ENCODE measurements around the gene PIK3R6.
A peak's percentile ranks its signal among the peaks of the same experiment; 100 is the strongest.

The PIK3R6 gene

GRCh38 chr17:8894673-8895578, 27.5 kb upstream of the PIK3R6 start:
- no peak for DNase-seq (ENCODE audit: low read depth)

- no peak for DNase-seq (ENCODE audit: low read depth)
These were observed 26.8 kb upstream of the PIK3R6 start for GRCh38 chr17:8894202-8894671.

GRCh38 chr17:8893621-8894201, 26.2 kb upstream of the PIK3R6 start:
- no peak for DNase-seq (ENCODE audit: low read depth)

GRCh38 chr17:8893059-8893458, 25.6 kb upstream of the PIK3R6 start:
- DNase-seq (ENCODE audit: low read depth), result no peak

- DNase-seq (ENCODE audit: low read depth), result no peak
These were observed 24.8 kb upstream of the PIK3R6 start for GRCh38 chr17:8892338-8892690.

GRCh38 chr17:8890671-8891070, 23.2 kb upstream of the PIK3R6 start:
- DNase-seq (ENCODE audit: low read depth), result no peak

- DNase-seq (ENCODE audit: low read depth), result no peak
These were observed 22.2 kb upstream of the PIK3R6 start for GRCh38 chr17:8889458-8890210.

GRCh38 chr17:8888704-8889302, 21.3 kb upstream of the PIK3R6 start:
- DNase-seq (ENCODE audit: low read depth), result no peak

- no peak for DNase-seq (ENCODE audit: low read depth)
These were observed 20.6 kb upstream of the PIK3R6 start for GRCh38 chr17:8887834-8888703.

GRCh38 chr17:8887301-8887700, 19.8 kb upstream of the PIK3R6 start:
- DNase-seq (ENCODE audit: low read depth), result no peak

GRCh38 chr17:8885967-8886684, 18.7 kb upstream of the PIK3R6 start:
- no peak for DNase-seq (ENCODE audit: low read depth)

GRCh38 chr17:8885163-8885966, 17.9 kb upstream of the PIK3R6 start:
- DNase-seq (ENCODE audit: low read depth), result peak; percentile 48

GRCh38 chr17:8884336-8884990, 17.0 kb upstream of the PIK3R6 start:
- no peak for DNase-seq (ENCODE audit: low read depth)

- DNase-seq (ENCODE audit: low read depth), result no peak
These were observed 15.9 kb upstream of the PIK3R6 start for GRCh38 chr17:8883353-8883752.

- DNase-seq (ENCODE audit: low read depth), result no peak
These were observed 14.1 kb upstream of the PIK3R6 start for GRCh38 chr17:8881606-8882005.

- DNase-seq (ENCODE audit: low read depth), result no peak
These were observed 13.0 kb upstream of the PIK3R6 start for GRCh38 chr17:8880466-8880865.

GRCh38 chr17:8879410-8879809, 11.9 kb upstream of the PIK3R6 start:
- no peak for DNase-seq (ENCODE audit: low read depth)

- no peak for DNase-seq (ENCODE audit: low read depth)
These were observed 10.5 kb upstream of the PIK3R6 start for GRCh38 chr17:8877984-8878383.

GRCh38 chr17:8875957-8876356, 8.5 kb upstream of the PIK3R6 start:
- DNase-seq (ENCODE audit: low read depth), result no peak

Data from T-helper 22 cell (primary cell).